Stimulated activated CD8-positive, alpha-beta memory T cell treated with anti-CD3 and anti-CD28 coated beads, Interleukin-12 subunit alpha, Interleukin-12 subunit beta, amount 100 ng/mL, for 24 hours (primary cell): ENCODE results near the gene IFIT1B.
"Not testable (repeated sequence)": the region's sequence is repeated elsewhere in the genome, so short reads cannot be mapped to it uniquely, and the experiment has no call there.

ENCODE experiments used
- DNase-seq: peaks from one replicate; pipeline ENCODE4 v3.0.0-alpha.2; 2020; ENCODE audit errors: extremely low read depth

The IFIT1B gene, protein sequence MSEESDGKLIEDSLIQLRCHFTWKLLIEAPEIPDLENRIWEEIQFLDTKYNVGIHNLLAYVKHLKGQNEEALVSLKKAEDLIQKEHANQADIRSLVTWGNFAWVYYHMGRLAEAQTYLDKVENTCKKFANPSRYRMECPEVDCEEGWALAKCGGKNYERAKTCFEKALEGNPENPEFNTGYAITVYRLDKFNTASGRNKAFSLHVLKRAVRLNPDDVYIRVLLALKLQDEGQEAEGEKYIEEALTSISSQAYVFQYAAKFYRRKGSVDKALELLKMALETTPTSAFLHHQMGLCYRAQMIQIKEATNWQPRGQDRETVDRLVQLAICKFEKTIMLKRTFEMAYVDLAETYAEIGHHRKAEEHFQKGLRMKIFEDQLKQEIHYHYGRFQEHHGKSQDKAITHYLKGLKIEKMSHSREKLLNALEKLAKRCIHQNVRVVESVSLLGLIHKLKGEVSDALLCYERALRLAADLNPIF

GRCh38 chr10:89377705-89378637, at the start of gene IFIT1B:
Gene IFIT1B (plus strand): TSS chr10:89378056. CDS start chr10:89378136, 80 bp downstream.
- no peak for DNase-seq

DNA sequence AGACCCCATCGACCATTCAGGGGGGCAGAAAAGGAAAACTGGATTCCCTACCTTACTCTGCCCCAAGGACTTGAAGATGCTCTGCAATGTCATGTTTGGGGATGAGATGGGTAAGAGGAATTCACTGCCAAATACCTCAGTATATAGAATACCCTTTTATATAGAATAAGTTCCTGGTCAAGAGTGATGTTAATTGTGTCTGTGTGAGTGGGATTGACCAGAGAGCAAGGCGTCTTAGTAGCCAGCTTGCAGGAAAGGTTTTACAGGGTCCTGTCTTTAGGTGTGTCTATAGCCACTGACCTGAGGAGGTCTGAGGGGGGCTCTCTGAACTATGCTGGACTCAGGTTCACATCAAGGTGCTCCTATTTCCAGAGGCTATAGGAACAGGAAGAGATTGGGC, 48.7 kb upstream of the IFIT1B start:
- no peak for DNase-seq

- not testable (repeated sequence) for DNase-seq
These were observed 47.8 kb upstream of the IFIT1B start for GRCh38 chr10:89330014-89330413.

DNA sequence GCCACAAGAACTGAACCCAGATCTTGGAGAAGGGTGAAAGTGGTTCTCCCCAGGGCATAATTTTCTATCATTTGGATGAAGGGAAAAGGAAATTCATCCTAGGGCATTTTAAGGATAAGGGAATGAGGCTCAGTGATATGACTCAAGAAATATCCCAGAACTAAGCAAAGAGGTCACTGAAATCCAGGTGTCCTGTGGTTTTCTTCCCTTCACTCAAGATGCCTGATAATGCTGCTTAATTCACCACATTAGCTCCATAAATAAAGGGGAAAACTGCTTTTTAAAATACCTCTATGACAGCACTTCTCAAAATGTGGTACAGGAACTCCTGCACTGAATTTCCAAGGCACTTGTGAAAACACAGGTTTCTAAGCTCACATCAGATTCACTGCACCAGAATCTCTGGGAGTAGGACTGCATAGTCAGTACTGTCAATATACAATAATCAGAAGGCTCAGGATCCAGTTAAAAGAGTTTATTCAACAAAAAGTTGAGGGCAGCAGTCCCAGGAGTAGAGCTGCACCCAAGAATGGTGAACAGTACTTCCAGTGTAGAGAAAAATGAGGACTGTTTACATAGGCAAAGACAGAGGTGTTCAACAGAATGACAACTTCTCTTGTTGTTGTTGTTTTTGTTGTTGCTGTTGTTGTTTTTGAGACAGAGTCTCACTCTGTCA, 47.2 kb upstream of the IFIT1B start:
- no peak for DNase-seq

- DNase-seq = not testable (repeated sequence)
These were observed 46.3 kb upstream of the IFIT1B start for GRCh38 chr10:89331487-89332122.

DNA sequence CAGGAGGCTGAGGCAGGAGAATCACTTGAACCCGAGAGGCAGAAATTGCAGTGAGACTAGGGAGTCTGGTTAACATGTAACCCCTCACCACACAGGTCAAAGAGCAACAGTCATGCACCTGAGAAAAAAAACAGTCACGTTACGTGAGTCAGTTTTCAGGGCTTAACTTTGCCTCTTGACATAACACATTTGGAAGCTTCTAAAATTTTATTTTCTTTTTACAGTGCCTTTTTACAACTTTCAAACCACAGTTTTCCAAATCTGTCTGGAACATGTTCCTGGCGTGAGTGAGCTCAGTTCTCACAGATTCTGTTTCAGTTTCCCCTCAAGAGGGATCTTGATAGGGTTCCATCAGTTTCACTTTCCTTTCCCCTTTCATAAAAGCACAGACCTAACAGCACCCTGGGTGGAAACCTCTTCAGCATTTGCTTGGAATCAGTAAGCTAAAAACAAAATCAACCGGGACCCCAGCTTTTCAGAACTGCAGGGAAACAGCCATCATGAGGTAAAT, 45.7 kb upstream of the IFIT1B start:
- DNase-seq = no peak

- DNase-seq = no peak
These were observed 42.6 kb upstream of the IFIT1B start for GRCh38 chr10:89335226-89335625.

GRCh38 chr10:89336241-89336640, 41.6 kb upstream of the IFIT1B start:
- DNase-seq = no peak

DNA sequence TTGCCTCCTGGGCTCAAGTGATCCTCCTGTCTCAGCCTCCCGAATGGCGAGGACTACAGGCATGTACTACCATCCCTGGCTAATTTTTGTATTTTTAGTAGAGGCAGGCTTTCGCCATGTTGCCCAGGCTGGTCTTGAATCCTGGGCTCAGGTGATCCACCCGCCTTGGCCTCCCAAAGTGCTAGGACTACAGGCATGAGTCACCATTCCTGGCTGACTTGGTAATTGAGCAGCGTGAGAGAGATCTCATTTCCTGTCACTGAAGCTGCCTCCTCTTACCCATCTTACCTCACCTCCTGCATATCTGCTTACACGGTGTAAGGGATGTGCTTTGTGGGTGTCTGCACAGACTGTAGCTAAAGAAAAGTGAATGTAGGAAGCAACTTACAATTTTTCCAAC, 40.4 kb upstream of the IFIT1B start:
- no peak for DNase-seq

- DNase-seq = no peak
These were observed 39.1 kb upstream of the IFIT1B start for GRCh38 chr10:89338713-89339112.

- no peak for DNase-seq
These were observed 38.0 kb upstream of the IFIT1B start for GRCh38 chr10:89339875-89340274.

DNA sequence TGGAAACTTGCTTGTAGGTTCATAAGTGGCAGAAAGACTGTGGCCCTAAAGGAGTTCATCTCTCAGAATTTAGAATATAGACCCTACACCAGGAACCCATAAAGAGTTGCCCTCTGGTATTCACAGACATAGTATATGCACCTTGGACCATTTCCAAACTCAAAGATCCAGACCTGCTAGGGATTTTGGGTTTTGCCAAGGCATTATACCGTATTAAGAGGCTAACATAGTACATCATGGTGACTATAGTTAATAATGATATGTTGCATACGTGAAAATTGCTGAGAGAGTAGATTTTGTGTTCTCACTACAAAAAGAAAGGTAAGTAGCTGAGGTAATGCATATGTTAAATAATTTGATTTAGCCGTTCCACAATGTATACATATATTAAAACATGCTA, 36.2 kb upstream of the IFIT1B start:
- DNase-seq = no peak

- DNase-seq = no peak
These were observed 35.5 kb upstream of the IFIT1B start for GRCh38 chr10:89342206-89342958.

- DNase-seq = no peak
These were observed 34.6 kb upstream of the IFIT1B start for GRCh38 chr10:89343089-89343767.

GRCh38 chr10:89344156-89344555, 33.7 kb upstream of the IFIT1B start:
- DNase-seq = no peak

DNA sequence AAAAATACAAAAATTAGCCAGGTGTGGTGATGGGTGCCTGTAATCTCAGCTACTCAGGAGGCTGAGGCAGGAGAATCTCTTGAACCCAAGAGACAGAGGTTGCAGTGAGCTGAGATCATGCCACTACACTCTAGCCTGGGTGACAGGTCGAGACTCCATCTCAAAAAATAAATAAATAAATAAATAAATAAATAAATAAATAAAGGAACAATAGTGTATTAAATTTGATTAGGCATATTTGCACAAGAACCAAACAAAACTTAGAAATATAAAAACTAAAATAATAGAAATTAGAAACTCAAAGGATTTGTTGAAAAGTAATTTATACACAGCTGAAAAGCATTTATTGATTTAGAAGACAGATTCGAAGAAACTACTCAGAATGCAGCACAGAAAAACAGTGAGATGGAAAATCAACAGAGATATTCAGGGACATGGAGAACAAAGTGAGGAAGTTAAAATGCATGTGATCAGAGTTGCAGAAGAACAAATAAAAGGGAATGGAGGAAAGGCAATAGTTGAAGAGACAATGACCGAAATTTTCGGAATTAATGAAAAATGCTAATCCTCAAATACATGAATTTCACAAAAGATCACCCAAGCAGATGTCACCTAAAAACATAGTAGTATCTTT, 32.4 kb upstream of the IFIT1B start:
- DNase-seq = no peak

- DNase-seq = no peak
These were observed 31.2 kb upstream of the IFIT1B start for GRCh38 chr10:89346405-89347254.

GRCh38 chr10:89347701-89348457, 30.0 kb upstream of the IFIT1B start:
- DNase-seq = no peak
